K562 (cell line): ENCODE measurements around the gene RGPD4.

Experiments
- BRD9 ChIP-seq: fragments of 450-650 bp; IDR thresholded peaks from 2 replicates; pipeline ENCODE4 v1.6.1; 2018; ENCODE audit warnings: low read depth; ENCODE audit not compliant: partially characterized antibody
- CBX8 ChIP-seq: fragments of 200-600 bp; sonication (generic); IDR thresholded peaks from 2 replicates; pipeline ENCODE4 v1.6.1; 2012; ENCODE audit warnings: borderline replicate concordance, mixed run types, low read depth, mild to moderate bottlenecking, moderate library complexity, mixed read lengths, low read length, control low read depth, inconsistent platforms; ENCODE audit not compliant: poor library complexity, severe bottlenecking; ENCODE audit errors: extremely low read depth
- GATA2 ChIP-seq: sonication (generic); formaldehyde crosslinking; IDR thresholded peaks from 2 replicates; pipeline ENCODE4 v1.4.0; 2020; ENCODE audit warnings: mild to moderate bottlenecking, missing genetic modification reagents
- POLR2A ChIP-seq: fragments of 450-650 bp; conservative IDR thresholded peaks from 2 replicates; pipeline ENCODE4 v1.6.1; 2016
- POLR2AphosphoS2 ChIP-seq: IDR thresholded peaks from 2 replicates; pipeline ENCODE4 v1.6.1; 2012; ENCODE audit warnings: low read length, improper control_type of control experiment
- SPI1 ChIP-seq: IDR thresholded peaks from 2 replicates; pipeline ENCODE4 v1.6.1; 2011; ENCODE audit warnings: low read depth, low read length, control low read depth, borderline replicate concordance
- ZNF124 ChIP-seq: sonication (generic); formaldehyde crosslinking; IDR thresholded peaks from 2 replicates; pipeline ENCODE4 v1.8.1; 2022; ENCODE audit warnings: missing genetic modification reagents
- ZSCAN29 ChIP-seq: fragments of 450-650 bp; IDR thresholded peaks from 2 replicates; pipeline ENCODE4 v1.6.1; 2017
- TF ChIP-seq, protein P1 (sequence below): fragments of 450-650 bp; conservative IDR thresholded peaks from 2 replicates; pipeline ENCODE4 v1.6.1; 2016; ENCODE audit warnings: missing genetic modification characterization, low read depth, mild to moderate bottlenecking, control low read depth, missing compliant biosample characterization

DNA sequence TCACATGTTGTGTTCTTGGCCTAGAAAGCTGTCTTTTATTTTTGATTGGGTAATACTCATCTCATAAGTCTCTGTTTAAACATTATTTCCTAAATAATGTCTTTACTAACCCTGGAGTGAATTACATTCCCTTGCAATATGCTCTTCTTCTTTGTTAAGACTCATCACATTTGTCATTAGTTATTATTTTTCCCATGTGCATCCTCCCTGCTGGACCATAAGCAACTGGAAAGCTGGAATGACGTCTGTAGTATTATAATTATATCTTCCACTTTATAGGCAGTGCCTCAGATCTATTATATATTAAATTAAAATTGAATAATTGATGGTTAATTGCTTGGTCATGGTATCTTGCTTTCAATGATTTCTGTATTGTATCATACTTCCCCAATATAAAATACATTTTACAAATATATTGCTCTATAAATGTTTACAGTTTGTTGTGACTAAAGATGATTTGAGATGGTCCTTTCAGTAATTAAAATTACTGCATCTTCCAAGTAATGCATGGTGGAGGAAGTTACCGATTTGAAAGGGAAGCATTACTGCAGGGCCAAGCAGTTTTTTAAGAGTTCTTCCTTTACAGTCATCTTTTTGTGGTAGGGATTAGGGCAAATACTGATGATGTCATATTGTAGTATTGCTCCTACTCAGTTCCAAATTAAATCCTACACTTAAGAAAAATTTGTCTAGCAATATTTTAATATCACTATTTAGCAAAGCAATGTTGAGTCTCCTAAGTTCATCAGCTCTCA, 2.1 kb upstream of the RGPD4 start:
- TF ChIP-seq SPI1 (no peak), POLR2A (no peak), POLR2AphosphoS2 (no peak), GATA2 (CRISPR knock-in tag) (no peak), BRD9 (no peak), CBX8 (no peak), ZSCAN29 (no peak), ZNF124 (no peak)
- TF ChIP-seq, protein P1, sequence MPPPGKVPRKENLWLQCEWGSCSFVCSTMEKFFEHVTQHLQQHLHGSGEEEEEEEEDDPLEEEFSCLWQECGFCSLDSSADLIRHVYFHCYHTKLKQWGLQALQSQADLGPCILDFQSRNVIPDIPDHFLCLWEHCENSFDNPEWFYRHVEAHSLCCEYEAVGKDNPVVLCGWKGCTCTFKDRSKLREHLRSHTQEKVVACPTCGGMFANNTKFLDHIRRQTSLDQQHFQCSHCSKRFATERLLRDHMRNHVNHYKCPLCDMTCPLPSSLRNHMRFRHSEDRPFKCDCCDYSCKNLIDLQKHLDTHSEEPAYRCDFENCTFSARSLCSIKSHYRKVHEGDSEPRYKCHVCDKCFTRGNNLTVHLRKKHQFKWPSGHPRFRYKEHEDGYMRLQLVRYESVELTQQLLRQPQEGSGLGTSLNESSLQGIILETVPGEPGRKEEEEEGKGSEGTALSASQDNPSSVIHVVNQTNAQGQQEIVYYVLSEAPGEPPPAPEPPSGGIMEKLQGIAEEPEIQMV (tag) = no peak
